Measurements from ENCODE around the gene PPP1R13L.

The PPP1R13L gene

GRCh38 chr19:45364696-45365095, 40.2 kb downstream of the PPP1R13L start:
- DNase-seq (ENCODE audit: low read depth), result no peak

- DNase-seq (ENCODE audit: low read depth), result no peak
These were observed 40.9 kb downstream of the PPP1R13L start for GRCh38 chr19:45363861-45364459.

DNA sequence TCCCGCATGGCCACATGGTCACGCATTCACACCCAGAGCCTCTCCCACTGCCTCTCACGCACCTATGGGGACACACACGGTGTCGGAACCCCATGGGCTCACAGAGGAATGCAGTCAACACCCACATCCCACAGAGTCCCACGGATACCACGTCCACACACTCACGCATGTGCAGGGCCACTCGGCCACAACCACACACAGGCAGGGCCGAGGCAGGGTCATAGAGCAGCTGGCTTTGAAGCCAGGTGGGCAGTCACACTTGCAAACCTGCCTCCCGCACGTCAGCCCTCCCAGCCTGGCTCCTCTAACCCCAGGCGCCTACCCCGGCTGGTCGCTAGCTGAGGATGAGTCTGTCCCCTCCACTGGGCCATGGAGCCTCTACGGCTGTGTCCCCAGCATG, 42.6 kb downstream of the PPP1R13L start:
- no peak for DNase-seq (ENCODE audit: low read depth)

- no peak for DNase-seq (ENCODE audit: low read depth)
These were observed 43.3 kb downstream of the PPP1R13L start for GRCh38 chr19:45361608-45362007.

GRCh38 chr19:45358213-45358792, 46.6 kb downstream of the PPP1R13L start:
- DNase-seq (ENCODE audit: low read depth), result no peak

- no peak for DNase-seq (ENCODE audit: low read depth)
These were observed 47.5 kb downstream of the PPP1R13L start for GRCh38 chr19:45357445-45357783.

- DNase-seq (ENCODE audit: low read depth), result no peak
These were observed 48.0 kb downstream of the PPP1R13L start for GRCh38 chr19:45356760-45357444.

DNA sequence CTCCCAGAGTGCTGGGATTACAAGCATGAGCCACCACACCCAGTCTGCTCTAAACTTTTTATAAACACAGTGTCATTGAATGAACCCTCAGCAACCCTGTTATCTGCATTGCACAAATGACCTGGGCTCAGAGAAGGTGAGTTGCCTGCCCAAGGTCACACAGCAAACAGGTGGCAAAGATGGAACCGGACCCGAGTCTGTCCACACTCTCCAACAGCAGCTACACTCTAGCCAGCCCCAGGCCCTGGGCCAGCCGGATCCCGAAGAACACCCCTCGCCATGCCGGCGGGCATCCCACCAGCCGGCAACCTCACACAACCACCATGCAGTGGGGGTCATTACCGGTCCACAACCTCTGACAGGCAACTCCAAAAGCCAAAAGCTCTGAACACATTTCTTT, 49.0 kb downstream of the PPP1R13L start:
- no peak for DNase-seq (ENCODE audit: low read depth)

DNA sequence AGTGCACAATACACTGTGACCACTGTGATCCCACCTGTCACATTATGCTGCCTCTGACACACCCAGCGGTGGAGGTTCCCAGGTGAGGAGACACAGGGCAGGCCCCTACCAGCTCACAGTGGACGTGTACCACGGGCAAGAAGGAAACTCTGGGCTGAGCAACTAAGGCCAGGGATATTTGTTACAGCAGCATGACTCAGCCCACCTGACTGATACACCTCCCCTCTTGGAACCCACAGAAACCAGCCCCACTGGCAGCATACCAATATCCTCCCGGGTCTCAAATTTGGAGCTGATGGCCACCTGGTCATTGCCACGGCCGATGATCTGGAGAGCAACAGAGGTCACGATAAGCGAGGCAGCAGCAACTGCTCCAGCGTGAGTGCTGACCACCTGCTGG, 49.5 kb downstream of the PPP1R13L start:
- no peak for DNase-seq (ENCODE audit: low read depth)

DNA sequence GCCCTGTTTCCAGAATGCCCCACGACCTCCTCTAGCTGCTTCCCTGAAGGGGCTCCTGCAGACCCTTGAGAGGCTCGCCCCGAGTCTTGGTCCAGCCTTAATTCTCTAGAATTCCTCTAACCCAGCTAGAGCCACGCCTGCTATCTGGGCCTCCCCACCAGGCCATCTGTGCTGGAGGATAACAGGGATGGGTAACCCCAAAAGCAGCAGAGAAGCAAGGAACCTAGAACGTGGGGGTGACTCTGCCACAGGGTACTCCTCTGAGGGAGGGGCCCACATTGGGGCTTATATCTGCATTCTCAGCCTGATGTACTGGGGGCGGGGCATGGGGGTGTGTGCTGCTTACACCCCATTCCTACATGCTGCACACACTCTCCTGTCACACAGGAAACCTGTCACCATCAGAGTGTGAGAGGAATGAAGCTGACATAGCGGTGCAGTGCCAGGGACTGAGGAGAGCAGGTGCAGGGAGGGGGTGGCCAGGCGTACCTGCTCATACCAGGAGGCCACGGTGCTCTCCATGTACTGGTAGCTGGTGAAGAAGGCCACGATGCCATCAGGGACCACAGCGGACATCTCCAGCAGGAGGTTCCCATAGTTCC, 50.5 kb downstream of the PPP1R13L start:
- DNase-seq (ENCODE audit: low read depth), result no peak

DNA sequence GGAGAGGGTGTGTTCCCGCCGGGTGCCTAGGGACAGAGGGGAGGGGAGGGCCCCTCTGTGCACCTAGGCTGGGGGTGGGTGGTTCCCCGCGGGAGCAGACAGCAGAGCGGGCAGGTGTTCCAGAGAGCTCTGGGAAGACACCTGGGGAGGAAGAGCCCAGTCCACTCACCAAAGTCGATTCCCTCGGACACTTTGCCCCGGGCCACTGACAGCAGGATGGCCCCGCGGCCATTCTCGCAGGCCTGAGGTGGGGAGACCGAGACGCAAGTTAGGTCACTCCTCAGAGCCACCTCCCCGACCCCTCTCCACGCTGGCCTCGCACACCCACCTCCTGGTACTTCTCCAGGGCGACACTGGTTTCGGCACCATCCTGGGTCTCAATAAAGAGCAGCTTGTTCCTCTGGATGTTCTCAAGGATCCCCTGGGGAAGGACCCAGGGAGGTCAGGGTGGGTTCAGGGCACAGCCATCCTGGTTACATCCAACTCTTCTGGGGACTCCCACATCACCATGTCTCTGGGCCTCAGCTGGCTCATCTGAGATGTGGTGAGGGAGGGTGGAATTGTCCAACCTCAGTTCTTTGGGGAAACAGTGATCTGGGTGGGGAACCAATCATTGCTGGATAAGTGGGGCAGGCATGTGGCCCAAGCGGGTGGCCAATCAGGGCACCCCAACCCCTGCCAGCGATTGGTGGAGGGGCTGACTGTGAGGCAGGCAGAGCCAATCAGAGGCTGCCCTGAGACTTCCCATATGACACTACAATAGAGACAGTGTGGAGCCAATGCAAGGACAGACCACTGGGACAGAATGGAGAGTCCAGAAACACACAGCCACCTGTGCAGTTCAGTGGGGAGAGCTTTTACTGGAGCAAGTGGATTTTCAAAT, 51.7 kb downstream of the PPP1R13L start:
- no peak for DNase-seq (ENCODE audit: low read depth)

DNA sequence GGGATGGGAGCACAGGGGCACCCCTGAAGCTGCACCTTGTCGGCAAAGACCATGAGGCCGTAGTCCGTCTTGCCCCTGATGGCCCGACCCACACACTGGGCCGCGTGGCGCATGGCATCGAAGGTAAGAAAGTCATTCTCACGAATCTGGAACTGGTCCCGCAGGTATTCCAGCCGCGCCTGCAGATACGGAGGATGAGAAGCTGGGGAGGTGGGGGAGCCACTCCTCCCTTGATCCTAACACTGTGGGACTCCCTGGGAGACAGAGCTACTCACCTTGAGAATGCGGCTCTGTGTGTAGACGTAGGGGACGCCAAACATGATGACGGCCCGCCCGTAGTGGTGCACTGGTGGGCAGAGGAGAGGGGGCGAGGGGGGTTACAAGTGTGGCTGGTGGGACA, 52.4 kb downstream of the PPP1R13L start:
- DNase-seq (ENCODE audit: low read depth), result no peak

DNA sequence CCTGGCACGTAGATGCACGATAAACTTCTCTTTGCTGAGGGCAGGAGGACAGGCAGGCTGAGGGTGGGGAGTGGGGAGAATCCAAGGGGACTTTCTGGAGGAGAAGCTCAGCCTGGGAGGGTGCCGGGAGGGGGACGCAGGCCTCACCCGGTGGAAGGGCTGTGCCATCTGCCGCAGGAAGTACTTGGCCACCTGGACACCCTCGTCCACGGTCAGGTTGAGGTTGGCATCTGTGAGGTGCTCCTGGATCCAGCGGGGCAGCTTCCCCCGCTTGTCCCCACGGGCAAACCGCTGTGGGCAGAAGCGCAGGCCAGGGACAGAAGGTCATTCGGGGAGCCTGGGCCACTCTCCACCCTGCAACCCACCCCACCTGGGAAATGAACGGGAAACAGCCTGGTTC, 52.8 kb downstream of the PPP1R13L start:
- no peak for DNase-seq (ENCODE audit: low read depth)

DNA sequence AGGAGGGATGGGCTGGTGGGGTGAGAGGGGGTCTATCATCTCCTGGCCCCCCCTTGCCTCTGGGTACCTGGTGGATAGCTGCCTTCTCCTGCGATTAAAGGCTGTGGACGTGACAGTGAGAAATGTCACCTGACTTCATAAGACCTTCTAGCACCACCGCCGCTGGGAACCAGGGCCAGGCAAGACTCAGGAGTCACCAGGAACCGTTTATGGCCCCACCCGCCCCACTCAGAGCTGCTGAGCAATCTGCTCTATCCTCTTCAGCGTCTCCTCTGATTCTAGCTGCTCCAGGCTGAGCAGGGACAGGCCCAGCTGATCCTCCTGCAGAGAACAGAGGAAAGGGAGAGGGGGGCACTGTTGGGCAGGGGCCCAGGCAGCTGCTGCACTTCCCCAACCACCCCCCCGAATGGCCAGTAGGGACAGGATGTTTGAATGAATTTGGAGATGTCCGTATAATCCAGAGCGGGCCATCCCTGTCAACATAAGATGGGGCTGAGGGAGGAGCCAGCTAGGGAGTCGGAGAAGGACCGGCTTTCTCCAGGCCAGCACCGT, 53.4 kb downstream of the PPP1R13L start:
- no peak for DNase-seq (ENCODE audit: low read depth)

GRCh38 chr19:45350477-45351058, 54.3 kb downstream of the PPP1R13L start:
- no peak for DNase-seq (ENCODE audit: low read depth)

DNA sequence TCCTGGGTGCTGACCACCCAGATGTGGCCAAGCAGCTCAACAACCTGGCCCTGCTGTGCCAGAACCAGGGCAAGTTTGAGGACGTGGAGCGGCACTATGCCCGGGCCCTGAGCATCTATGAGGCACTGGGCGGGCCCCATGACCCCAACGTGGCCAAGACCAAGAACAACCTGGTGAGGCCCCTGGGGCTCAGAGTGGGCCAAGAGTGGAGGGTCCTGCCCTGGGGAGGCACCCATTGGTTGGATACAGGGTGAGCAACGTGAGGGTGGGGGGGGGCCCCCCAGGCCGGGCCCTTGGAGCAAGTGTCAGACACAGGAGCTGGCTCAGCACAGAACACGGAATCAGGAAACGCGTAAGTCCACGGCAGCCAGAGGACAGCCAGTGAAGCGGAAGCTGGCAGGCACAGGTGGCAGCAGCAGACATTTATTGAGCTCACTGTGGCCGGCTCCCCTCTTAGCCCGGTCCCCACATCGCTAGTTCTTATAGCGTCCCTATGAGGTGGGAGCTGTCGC, 55.4 kb downstream of the PPP1R13L start:
- no peak for DNase-seq (ENCODE audit: low read depth)

GRCh38 chr19:45349126-45349415, 55.8 kb downstream of the PPP1R13L start:
- no peak for DNase-seq (ENCODE audit: low read depth)

- no peak for DNase-seq (ENCODE audit: low read depth)
These were observed 56.3 kb downstream of the PPP1R13L start for GRCh38 chr19:45348367-45349125.

- no peak for DNase-seq (ENCODE audit: low read depth)
These were observed 57.1 kb downstream of the PPP1R13L start for GRCh38 chr19:45347570-45348366.

- no peak for DNase-seq (ENCODE audit: low read depth)
These were observed 58.4 kb downstream of the PPP1R13L start for GRCh38 chr19:45346449-45346848.
